ENCODE data around the gene CNIH4.
"Not testable (repeated sequence)": the region's sequence is repeated elsewhere in the genome, so short reads cannot be mapped to it uniquely, and the experiment has no call there.

CNIH4 gene

DNA sequence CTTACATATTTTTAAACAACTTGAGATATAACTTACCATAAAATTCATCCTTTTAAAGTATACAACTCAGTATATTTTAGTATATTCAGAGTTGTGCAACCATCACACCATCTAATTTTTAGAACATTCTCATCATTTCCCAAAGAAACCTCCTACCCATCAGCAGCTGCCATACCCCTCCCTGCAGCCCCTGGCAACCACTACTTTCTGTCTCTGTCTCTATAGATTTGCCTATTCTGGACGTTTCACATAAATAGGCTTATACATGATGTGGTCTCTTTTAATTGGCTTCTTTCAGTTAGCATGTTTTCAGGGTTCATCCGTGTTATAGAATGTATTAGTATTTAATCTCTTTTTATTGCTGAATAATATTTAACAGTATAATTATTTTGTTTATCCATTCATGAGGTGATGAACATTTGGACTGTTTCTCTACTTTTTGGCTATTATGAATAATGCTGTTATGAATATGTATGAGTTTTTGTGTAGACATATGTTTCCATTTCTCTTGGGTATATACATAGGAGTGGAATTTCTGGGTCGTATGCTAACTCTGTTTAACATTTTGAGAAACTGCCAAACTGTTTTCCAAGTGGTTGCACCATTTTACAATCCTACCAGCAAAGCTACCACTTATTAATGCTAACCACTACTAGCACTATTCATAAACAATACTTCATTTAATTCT lies 48.4 kb downstream of the CNIH4 start:
- DNase-seq: no peak

- no peak for DNase-seq
Measured at GRCh38 chr1:224405604-224405970, 48.9 kb downstream of the CNIH4 start.

DNA sequence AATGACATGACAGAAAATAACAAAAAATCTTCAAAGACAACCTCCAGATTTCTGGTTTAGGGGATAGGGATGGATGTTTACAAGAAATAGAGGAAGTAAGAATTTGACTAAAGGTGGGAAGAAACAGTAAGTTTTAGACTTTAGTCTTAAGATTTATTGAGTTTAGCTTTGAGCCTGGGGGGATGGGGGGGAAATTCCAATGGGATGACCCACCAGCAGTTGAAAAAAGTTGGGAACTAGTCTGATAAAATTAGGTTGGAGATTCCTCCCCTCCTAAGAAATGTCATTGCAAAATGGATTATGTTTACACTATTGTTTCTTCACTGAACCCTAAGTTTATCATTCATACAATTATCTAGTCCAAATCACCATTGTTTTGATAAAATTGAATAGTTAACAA lies 49.5 kb downstream of the CNIH4 start:
- DNase-seq: no peak

DNA sequence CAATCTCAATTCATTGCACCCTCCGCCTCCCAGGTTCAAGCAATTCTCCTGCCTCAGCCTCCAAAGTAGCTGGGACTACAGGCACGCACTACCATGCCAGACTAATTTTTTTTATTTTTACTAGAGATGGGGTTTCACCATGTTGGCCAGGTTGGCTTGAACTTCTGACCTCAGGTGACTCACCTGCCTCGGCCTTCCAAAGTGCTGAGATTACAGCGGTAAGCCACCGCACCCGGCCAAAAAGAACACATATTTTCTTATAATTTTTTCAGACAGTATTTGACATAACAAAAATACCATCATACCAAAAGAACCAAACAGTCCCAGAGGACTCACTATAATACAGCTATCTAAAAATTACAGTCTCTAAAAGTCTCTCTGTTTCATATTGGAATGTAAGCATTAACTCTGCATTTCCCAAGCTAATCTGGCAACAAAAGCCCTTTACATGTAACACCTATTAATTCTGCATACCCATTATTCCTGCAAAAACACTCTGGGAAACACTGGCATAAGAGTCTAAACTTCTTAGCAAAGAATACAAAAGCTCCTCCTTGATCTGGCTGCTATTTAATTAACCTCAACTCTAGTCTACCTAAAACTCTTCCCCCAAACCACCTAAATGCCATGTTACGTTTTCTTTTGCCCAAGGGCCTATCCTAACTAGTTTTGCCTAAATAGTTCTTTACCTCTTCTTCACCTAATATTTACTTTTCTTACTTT lies 51.1 kb downstream of the CNIH4 start:
- DNase-seq: no peak

DNA sequence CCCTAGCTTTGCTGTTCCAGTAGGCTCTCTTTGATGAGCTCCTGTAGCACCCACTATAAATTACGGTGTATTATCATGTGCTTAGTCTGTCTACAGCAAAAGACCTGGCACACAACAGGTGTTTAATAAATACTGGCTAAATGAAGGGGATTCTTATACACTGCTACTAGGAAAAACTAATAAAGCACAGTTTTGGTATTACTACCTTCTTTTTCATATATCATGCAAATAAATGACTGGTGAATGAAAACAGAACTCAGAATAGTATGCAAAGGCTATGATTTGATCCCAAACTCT lies 51.6 kb downstream of the CNIH4 start:
- DNase-seq: no peak

- no peak for DNase-seq
Measured at GRCh38 chr1:224411766-224412165, 55.1 kb downstream of the CNIH4 start.

- DNase-seq: no peak
Measured at GRCh38 chr1:224420106-224420505, 63.4 kb downstream of the CNIH4 start.

GRCh38 chr1:224425279-224425884 lies 68.7 kb downstream of the CNIH4 start:
- DNase-seq: no peak

GRCh38 chr1:224426869-224427268 lies 70.2 kb downstream of the CNIH4 start:
- DNase-seq: not testable (repeated sequence)

DNA sequence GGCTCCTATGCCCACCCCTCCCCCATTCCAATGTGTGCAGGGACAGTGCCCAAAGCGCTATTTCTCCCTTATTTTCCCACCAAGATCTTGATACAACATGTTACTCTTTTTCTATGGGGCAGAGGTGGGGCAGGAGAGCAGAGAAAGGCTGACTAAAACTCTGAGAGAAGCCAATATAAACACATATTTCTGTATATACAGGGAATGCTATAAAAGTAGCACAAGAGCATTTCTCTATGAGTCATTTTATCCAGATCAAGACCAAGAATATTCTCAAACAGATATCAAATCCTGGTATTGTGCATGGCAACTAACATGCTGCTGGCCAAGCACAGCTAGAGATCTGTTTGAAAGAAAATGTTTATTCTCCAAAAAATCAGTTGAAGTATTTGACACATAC lies 70.7 kb downstream of the CNIH4 start:
- DNase-seq: no peak

GRCh38 chr1:224428713-224429112 lies 72.0 kb downstream of the CNIH4 start:
- not testable (repeated sequence) for DNase-seq
